DLD1 (cell line): ENCODE measurements around the gene GSX1.

Experiments used
- in situ Hi-C: cut with HindIII; loops from 2 replicates; pipeline ENCODE4 v1.10.0; 2017; ENCODE audit warnings: low sequenced_read_pairs

GSX1 gene

DNA sequence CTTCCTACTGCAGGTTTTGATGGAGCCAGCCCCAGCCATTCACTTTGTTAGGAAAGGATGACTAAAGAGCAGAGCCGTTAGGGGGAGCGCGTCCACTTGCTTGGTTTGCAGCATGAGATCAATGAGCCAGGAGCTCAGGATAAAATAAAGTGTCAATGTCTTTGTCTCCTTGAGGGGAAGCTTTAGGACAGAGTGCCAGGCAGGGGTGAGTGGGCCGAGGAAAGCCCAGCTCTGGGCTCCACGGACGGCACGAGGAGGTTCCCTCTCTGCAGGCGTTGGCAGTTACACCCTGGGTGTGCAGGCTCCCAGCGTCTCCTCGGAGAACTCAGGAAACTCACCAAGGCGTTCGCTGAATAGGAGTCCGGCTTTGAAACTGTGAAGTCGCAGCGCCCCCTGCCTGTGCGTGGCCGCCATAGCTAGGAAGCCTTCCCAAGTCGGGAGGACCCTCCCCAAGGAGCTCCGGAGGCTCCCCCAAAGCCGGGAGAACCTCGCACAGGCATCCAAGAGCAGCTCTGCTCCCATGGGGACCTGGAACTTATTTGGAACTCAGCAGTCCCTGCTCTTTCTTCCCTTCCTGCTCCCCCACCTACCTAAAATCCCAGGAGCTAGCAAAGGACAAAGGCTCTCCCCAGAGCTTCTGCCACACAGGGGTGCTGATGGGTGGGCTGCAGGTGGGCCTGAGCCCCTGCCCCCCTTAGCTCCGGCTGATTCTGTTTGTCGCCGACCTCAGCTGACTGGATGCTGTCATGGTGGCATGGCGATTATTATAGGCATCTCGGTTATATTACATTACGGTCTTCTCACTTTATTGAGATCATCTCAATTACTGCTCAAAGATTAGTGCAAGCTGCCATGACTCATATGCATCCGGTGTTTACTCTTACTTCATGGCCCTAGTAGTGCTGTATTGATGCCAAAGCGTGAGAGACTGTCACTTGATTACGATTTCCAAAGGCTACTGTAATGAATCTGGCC, 34.4 kb downstream of the GSX1 start:
- in situ Hi-C loops = loop anchor here (5.0 to 25.0 kb wide), 2 partner anchors 34 to 136 kb away; partner anchors contain the start of genes CDX2 and GSX1

GRCh38 chr13:27827646-27828045, 35.4 kb downstream of the GSX1 start:
- in situ Hi-C loops = loop anchor here (5.0 to 25.0 kb wide), 2 partner anchors 35 to 135 kb away; partner anchors contain the start of genes CDX2 and GSX1

GRCh38 chr13:27830010-27830409, 37.7 kb downstream of the GSX1 start:
- in situ Hi-C loops = loop anchor here (25.0 kb wide), 1 partner anchor 132 kb away; the partner anchor contains the start of gene CDX2

DNA sequence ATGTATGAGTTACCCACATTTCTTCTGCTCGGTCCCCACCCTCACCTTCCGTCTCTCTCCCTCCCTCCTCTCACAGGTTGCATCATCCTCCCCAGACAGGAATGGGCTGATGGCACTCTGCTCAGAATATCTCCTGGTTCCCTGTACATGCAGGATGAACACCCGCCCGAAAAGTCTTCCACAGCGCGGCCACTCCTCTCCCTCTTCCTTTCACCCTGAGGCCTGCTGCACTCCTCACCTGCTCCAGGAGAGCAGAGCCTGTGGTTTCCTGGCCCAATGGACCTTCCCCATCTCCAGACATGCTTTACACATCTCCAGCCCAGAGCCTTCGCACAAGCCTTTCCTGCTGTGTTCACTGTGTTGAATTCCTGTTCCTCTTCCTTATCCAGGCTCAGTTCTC, 40.9 kb downstream of the GSX1 start:
- in situ Hi-C loops = loop anchor here (25.0 kb wide), 1 partner anchor 129 kb away; the partner anchor contains the start of gene CDX2

- in situ Hi-C loops = loop anchor here (25.0 kb wide), 1 partner anchor 128 kb away; the partner anchor contains the start of gene CDX2
These were observed 41.8 kb downstream of the GSX1 start for GRCh38 chr13:27834095-27834494.

DNA sequence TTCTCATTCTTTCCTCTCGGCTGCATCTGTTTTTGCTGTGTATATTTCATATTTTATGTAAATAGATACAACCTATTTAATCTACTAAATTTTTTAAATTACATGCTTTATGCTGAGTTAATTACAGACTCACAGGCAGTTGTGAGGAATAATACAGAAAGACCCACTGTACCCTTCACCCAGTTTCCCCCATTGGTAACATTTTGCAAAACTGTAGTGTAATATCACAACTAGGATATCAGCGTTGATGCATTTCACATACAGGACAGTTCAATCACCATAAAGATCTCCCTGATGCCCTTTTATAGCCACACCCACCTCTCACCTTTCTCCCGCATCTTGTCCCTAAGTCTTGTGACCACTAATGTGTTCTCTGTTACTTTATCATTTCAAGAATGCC, 43.5 kb downstream of the GSX1 start:
- in situ Hi-C loops = loop anchor here (25.0 kb wide), 1 partner anchor 127 kb away; the partner anchor contains the start of gene CDX2

DNA sequence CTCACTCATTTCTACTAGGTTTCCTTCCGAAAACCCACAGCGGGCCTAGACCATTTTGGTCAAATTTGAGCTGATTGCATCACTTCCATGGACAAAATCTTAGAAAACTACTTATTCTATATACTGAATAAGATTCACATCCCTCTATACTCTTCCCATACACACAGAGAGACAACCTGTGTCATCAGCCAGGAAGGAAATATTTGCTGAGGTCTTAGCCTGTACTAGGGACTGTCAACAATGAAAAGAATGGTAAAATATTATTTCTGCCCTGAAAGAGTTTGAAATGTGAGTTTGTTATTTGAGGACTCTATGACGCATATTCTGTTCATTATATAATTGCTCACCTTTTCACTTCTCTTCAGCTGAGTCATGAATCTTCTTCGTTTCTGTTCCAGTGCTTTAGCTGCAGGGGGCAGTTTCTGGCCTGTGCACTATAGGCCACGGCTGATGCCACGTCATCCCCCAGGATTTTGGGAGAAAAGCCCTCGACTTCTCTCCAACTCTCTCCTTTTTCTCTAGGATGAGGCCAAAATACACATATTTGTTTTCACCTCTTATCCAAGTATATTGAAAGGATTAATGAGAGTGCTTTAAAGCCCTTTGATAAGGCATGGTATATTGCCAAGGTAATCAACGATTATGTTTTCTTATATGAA, 47.7 kb downstream of the GSX1 start:
- in situ Hi-C loops = loop anchor here (25.0 kb wide), 1 partner anchor 122 kb away; the partner anchor contains the start of gene CDX2

GRCh38 chr13:27842571-27842970, 50.3 kb downstream of the GSX1 start:
- in situ Hi-C loops = loop anchor here (25.0 kb wide), 1 partner anchor 120 kb away; the partner anchor contains the start of gene CDX2
